COLO829 (cell line): ENCODE results near the gene HLCS.
A peak's percentile ranks its signal among the peaks of the same experiment; 100 is the strongest.

Experiments
- DNase-seq: peaks from one replicate; pipeline ENCODE4 v3.0.0; 2012; ENCODE audit warnings: low spot score

HLCS gene

DNA sequence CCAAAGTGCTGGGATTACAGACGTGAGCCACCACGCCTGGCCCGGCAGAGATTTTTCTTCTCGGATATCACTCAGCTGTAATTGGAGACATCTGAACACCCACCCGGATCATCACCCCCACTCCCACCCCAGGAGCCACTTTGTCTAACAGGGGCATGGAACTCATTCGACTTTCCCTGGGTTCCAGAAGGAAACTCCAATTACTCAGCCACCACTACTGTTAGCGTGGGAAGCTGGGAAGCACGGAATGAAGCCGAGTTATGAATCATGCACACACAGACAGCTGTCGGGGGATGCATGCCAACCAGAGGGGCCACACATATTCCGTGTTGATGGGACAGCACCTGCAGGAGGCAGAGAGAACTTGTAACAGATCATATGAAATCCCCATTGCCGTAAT lies 85.2 kb downstream of the HLCS start:
- DNase-seq = no peak

DNA sequence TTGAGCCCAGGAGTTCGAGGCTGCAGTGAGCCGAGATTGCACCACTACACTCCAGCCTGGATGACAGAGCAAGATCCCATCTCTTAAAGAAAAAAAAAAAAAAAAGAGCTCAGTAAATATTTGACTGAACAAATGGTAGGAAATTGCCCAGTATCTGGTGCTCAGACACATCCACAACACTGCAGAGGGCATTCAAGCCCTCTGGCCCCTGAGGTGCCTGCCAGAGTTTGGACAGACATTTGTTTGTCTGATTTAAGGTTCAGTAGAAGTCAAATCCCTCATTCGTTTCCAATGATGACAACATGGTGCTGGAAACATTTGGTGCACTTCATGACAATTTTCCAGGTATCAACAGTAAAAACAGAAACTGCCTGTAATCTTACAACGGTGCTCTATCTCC lies 86.6 kb downstream of the HLCS start:
- no peak for DNase-seq

DNA sequence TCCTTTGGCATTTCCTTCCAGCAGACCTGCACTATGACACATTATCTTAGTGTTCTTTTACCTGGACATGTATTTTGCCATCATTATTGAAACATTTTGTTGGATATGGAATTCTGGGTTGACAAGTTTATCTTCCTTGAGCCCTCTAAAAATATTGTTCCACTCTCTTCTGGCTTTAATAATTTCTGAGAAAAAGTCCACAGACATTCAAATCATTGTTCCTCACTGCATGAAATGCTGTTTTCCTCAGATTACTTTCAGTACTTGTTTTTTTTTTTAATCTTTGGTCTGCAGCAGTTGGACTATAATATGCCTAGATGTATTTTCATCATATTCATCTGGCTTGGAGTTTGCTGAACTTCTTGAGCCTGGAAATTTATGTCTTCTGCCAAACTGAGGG lies 88.7 kb downstream of the HLCS start:
- DNase-seq = no peak

DNA sequence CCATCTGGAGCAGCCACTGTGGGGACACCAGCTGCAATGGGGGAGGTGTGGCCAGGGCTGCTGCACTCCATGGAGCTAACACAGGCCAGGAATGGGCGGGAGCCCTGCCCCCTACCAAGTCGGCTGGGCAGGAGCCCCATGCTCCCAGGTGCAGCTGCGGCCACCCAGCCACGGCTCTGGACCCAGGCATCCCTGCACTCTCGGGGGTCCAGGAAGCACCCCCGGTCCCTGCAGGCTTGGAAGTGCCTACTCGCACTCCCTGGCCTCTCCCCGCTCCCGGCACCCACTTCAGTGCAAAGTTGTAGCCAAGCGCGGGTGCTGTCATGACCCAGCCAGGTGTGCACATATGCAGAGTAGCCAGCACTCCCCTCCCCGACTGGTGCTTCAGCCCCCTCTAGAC lies 91.8 kb downstream of the HLCS start:
- DNase-seq = no peak

DNA sequence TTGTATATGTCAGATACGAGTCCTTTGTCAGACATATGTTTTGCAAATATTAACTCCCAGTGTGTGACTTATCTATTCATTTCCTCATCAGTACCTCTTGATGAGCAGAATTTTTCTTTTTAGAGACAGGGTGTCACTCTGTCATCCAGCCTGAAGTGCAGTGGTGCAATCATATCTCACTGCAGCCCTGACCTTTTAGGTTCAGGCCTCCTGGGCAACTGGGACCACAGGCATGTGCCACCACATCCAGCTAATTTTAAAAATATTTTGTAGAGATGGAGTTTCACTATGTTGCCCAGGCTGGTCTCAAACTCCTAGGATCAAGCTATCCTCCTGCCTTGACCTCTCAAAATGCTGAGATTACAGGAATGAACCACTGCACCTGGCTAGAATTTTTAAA lies 93.0 kb downstream of the HLCS start:
- DNase-seq = no peak

DNA sequence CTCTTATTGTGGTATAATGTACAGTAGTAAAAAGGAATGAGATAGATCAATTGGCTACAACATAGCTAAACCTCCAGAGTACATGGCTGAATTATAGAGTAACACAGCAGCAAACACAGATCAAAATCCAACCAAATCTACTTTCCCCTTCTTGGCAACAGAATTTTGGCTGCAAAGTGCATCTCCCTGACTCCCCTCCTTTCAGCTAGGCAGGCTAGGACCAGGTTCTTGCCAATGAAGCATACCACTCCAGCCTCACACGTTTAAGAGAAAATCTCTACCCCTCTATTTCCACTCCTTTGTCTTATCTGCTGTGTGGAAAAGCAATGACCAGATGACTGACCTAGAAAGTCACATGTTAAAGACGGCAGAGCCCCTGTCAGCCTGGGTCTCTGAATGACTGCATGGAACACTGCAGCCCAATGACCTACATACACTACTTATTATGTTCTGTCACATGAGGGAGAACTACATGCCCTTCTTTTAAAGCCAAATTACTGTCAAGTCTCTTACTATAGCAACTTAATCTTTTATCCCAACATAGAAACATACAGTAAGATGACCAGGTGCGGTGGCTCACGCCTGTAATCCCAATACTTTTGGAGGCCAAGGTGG lies 99.1 kb downstream of the HLCS start:
- no peak for DNase-seq

DNA sequence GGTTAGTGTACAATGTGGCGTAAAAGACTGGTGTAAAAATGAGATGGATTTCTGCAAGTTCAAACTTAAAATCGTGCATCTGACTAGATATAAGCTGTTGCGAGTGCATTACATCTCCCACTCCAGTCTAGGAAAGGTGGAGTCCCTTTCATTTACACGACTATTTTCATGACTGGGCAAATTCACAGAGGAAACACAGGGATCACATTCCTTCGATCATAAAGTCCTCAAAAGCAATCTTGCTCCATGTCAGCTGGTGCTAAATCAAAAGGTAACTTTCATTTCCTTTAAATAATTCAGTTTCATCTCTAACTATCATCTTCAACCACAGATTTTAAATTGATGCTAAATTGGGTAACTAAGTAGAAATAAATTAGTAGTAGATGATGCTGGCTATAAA lies 100.0 kb downstream of the HLCS start:
- DNase-seq = no peak

DNA sequence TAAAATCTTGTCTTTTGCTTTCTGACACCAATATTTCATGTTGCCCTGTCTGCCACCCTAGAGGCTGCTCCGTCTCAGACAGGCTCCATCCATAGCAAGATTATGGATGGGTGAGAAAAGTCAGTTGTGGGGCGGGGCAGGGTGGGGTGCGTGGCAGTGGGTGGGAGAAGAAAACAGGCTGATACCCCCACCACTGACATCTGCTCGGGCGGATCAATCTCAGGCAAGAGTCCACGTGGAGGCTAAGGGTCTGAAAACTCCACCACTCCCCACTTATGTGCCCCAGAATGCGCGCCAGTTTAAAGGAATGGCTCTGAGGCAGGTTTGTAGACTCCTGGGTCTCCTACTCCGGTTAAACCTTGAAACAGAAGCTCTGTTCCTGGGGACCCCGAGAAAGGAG lies 101.5 kb downstream of the HLCS start:
- no peak for DNase-seq

DNA sequence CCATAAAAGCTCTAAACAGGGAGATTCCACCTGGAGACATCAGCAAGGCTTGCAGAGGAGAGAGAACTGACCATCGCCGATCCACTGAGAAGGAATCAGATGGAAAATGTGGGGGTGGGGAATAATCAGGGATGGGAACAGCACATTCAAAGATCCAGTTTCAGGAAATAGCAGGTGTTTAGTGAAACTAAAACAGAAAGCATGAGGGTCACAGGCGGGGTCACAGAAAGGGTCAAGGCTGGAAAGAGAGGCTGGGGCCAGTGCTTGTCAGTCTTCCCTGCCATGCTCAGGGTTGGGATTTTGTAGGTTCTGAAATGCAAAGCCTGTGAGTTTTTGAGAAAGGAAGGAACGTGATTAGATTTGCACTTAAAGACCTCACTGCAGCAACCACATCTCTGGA lies 103.2 kb downstream of the HLCS start:
- no peak for DNase-seq

DNA sequence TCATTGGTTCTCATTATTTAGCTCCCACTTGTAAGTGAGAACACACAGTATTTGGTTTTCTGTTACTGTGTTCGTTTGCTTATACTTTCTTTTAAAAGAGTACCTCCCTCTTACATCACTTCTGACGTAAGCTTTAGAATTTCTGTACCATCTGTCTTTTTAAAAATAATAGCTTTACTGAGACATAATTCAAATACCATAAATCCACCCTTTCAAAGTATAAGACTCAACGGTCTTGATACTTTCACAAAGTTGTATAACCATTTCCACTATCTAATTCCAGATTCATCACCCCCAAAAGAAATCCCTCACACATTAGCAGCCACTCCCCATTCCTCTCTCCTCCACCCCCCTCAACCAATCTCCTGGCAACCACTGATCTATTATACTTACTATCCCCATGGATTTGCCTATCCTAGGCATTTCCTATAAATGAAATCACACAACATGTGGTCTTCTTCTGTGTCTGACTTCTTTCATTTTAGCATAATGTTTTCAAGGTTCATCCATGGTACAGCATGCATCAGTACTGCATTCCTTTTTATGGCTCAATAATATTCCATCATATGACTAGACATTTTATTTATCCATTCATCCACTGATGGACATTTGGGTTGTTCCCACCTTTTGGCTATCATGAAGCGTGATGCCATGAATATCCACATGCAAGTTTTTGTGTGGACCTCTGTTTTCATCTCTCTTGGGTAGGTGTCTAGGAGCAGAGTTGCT lies 104.7 kb downstream of the HLCS start:
- no peak for DNase-seq

DNA sequence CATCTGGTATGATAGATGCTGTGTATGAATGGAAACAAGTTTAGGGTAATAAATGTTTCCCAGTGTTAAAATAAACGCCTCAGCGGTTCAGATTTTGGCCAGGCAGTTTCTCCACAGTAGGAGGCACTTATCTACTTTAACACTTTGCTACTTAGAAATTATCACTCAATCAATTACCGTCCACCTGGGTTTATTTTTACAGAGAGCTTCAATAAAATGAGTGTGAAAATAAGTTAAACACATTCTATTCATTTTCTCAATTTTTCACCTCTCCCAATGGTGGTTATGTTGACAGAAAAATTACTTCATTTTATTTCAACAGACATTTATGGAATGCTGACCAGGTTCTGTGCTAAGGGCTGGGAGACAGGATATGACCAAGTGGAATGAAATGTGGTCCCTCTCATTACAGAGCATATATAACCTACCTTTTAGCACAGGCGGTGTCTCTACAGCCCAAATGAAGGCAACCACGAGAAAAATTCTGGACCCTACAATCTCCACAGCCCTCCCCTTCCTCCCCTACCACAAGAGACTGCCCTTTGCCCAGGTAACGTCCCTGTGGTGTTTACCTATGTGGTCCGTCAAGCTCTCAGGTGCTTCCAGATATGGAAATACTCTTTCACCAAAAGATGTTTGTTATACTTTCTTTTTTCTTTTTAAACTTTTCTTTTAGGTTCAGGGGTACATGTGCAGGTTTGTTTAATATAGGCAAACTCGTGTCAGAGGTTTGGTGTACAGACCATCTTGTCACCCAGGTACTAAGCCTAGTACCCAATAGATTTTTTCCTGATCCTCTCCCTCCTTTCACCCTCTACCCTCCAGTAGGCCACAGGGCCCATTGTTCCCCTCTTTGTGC lies 105.5 kb downstream of the HLCS start:
- no peak for DNase-seq

DNA sequence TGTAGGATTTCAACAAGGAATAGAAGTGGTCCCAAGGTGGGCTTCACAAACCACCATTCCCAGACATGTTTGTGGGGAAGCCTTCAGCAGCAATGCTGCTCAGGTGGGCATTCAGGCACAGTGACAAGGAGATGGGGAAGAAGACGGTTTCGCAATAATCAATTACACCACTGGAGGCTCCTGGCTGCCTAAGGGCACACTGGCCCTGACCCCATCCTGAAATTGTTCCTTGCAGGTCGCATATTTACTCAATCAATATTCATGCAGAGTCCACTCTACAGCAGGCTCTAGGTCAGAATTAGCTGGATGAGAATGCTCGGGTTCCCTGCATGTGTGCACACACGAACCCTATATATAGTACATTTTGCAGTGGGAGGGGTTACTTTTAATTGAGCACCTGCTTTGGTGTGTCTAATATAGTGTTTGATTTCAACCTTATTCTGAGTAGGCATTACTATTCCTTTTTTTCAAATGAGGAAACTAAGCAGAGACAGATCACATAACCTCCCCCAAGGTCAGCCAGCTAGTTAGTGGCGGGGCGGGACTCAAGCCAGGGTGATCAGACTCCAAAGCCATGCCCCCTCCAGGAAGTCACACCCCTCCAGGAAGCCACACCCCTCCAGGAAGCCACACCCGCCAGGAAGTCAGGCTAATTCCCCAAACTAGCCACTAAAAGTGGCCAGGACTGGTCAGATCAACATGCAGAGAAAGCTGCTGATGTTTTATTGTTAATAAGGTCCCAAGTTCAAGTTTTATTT lies 106.5 kb downstream of the HLCS start:
- DNase-seq = peak; percentile 73

DNA sequence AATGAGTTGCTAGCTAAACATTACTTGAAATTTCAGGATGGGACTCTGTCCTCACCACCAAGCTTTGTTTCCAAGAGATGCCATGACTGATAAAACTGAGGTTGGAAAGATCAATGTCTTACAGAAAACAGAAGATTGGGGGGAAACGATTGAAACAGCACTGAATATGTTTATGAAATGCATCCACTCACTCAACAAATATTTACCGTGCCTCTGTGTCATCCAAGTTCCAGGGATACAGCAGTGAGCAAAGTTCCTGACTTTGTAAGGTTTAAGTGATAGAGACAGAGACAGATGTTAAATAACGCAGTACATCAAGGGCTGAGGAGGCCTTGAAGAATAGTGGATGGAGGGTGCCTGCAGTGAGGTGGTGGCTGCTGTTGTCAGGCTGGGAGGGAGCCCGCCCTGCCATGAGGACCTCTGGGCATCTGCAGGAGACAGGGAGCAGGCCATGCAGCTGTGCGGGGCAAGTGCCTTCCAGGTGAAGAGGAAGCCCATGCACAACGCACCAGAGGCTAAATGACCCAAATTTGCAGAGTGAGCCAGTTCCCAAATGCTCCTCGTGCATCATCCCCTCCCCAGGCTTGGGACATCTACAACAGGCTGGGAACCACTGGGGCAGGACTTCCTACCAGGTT lies 108.0 kb downstream of the HLCS start:
- DNase-seq = no peak

DNA sequence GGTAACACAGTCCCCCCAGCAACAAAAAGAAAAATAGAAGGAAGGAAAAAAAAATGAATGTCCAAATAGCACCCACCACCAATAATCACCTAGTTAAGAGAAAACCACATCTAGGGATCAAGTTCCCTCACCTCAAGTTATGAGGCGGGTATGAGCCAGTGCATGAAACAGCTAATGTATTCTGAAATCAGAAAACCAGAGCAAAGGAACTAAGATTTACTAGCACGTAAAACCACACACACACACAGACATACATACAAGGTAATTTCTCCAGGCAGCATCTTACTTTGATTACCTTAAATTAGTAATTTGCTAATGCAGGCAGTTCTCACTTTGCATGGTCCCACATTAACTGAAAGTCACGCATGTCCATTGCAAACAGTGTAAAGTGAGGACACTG lies 109.8 kb downstream of the HLCS start:
- DNase-seq = no peak

DNA sequence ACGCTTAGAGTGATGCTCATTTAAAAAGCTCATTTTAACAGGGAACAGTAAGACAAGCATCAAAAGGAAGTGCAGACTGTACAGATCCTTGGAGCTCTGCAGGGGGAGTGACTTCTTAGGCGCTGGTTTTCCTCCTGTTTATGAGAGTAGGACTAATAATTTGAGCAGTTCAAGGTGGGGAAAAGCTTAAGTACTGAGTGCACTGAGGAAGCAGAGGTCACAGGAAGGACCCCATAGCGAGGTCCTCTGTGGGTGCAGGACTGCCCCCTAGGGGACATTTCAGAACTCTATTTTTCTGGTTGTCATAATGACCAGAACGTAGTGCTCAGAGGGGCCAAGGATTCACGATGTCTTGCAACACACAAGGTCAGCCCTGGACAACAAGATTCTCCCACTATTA lies 112.1 kb downstream of the HLCS start:
- DNase-seq = peak; percentile 6

DNA sequence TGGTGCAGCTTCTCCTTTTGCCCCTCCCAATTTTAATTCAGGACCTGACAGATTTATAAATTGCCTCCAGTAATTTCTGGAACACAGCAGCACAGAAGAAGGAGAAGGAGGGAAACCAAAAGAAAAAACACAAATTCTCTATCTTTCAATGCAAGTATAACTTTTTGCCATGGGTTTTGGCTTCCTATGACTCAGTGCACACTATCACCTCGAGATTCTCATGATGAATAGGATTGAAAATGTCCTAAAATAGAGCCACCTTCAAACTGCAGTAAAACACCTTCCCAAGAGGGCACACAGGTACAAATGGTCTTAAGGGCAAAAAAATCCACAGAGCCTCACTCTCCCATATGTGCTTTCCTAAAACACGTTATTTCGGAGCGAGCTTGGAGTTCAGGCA lies 113.6 kb downstream of the HLCS start:
- no peak for DNase-seq

DNA sequence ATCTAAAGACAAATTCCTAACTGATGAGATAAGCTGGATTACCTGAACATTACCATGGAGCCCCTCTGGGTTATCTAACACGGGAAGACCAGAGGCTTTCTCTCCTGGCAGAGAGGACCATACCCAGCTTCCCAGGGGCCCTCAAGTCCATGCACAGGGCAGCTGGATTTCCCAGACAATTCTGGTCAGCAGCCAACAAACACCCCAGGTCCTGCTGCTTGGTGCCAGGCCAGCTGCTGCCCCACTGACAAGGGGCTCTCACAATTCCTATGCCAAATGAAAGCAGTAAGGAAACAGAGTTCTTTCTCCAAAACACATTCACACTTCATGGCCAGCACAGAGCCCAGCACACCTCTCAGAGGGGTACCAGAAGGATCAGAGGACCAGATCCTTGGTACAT lies 114.2 kb downstream of the HLCS start:
- DNase-seq = no peak

DNA sequence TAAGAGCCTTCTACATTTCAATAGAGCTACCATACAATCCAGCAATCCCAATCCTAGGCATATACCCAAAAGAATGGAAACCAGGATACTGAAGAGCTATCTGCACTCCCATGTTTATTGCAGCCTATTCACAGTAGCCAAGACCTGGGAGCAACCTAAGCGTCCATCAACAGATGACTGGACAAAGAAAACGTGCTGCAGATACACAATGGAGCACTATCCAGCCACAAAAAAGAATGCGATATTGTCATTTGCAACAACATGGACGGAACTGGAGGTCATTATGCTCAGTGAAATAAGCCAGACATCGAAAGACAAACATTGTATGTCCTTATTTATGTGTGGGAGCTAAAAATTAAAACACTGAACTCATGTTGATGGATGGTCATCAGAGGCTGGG lies 115.3 kb downstream of the HLCS start:
- no peak for DNase-seq

DNA sequence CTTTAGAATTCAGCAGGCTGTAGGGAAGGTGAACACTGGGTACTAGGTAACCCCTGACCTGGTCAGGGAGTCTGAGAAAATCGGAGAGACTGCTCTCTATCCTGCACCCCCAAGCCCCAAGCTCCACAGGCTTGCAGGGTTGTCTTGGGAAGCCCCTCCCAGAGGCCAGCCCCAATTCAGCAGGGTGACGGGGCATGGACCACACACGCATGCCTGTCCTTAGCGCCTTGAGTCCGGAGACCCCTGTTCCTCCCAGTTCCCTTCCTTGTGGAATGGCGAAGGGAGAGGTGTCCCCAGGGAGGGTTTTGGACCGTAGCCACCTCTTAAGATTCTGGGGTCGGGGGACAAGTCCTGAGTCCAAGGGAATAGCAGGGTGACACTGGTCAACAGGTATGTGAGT lies 116.1 kb downstream of the HLCS start:
- no peak for DNase-seq

DNA sequence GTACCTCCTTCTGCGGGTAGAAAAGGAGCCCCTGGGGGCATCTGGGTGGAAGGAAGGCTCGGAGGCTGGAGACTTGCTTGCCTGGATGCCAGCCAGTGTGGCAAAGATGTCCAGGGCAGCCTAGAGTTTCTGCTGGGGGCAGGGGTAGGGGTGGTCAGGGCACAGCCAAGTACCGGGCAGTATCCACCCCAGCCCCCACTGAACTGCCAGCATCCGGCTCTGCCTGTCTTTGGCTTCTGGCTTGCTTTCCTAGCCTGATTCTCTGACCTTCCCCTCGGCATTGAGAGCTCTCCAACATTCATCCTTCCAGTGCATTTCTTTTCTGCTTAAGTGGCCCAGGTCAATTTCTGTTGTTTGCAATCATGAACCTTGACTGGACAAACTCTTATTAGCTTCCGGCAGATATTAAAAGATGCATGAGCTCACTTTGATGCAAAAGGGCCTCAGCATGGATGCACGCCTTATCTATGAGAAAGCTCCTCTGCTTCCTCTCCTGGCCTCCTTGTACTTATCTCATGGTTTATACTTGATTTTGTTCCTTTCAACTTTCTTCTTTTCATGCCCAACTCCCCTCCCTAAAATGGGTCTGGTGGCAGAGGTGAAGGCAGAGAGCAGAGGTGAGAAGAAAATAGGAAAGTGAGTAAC lies 116.9 kb downstream of the HLCS start:
- DNase-seq = no peak

DNA sequence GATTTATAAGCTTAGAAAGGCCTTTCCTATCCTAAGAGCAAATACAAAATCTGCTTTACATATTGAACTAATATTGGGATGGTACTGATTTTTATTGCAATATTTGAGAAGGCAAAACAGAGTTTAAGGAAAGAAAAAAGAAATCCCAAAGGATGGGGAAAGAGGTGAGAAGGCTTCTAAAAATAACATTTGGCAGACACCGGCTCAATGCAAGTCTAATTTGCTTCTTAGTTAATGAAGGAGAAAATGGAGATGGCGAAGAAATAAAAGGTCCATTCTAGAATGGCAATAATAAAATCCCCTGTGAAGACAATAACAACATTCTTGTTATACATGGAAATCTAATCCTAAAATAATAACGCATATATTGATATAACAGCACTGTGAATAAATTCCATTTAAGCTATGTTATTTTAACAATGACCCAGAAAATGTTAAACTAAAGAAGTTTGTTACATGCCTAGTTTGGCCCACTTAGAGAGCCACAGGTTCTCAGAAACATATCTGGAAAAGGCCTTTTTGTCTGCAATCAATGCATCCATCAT lies 117.7 kb downstream of the HLCS start:
- DNase-seq = no peak
